Endothelial cell of umbilical vein (primary cell): ENCODE results near the gene FAM193A.

Experiments
- CTCF ChIP-seq, 2 donors: IDR thresholded peaks; 1 replicate in 1 of 2; 2 replicates in 1 of 2; pipeline ENCODE4 v1.5.1; 2011; ENCODE audit warnings: low read length in 2 of 2, mild to moderate bottlenecking in 2 of 2, moderate library complexity in 2 of 2, control low read depth in 1 of 2, inconsistent platforms in 1 of 2, low read depth in 1 of 2; ENCODE audit not compliant: insufficient read depth in 1 of 2; ENCODE audit errors: extremely low read depth in 1 of 2
- EZH2 ChIP-seq: IDR thresholded peaks from 2 replicates; pipeline ENCODE4 v1.6.1; 2012; ENCODE audit warnings: borderline replicate concordance, low read depth, mild to moderate bottlenecking, moderate library complexity, low read length, inconsistent platforms; ENCODE audit not compliant: severe bottlenecking

GRCh38 chr4:2576290-2576689 is 39.8 kb downstream of the FAM193A start:
- TF ChIP-seq CTCF (IDR thresholded peaks at IDR 0.05; ENCODE audit: extremely low read depth in 1 of 2, insufficient read depth in 1 of 2, low read depth in 1 of 2, low read length in 2 of 2), result no peak
- no peak for TF ChIP-seq EZH2
